ACC112 (cell line): Measurements from ENCODE around the gene NOM1.
"Not testable (repeated sequence)": the region's sequence is repeated elsewhere in the genome, so short reads cannot be mapped to it uniquely, and the experiment has no call there.

Source experiments
- H2AFZ ChIP-seq: fragments of 200-600 bp; sonication (generic); one replicate; pipeline ENCODE4 v1.6.0; 2017; ENCODE audit warnings: antibody characterized with exemption, low read length; ENCODE audit not compliant: unreplicated experiment
- H3K27ac ChIP-seq: fragments of 200-600 bp; sonication (generic); 2 replicates; pipeline ENCODE4 v1.5.1; 2014; ENCODE audit warnings: low read depth, mild to moderate bottlenecking, antibody characterized with exemption, low read length, moderate library complexity
- H3K27me3 ChIP-seq: fragments of 200-600 bp; sonication (generic); 2 replicates; pipeline ENCODE4 v1.6.1; 2014; ENCODE audit warnings: mild to moderate bottlenecking, antibody characterized with exemption, low read length, moderate library complexity, mixed read lengths; ENCODE audit not compliant: insufficient read depth
- H3K36me3 ChIP-seq: fragments of 200-600 bp; sonication (generic); 2 replicates; pipeline ENCODE4 v1.6.1; 2016; ENCODE audit warnings: mild to moderate bottlenecking, antibody characterized with exemption, low read length, moderate library complexity, mixed read lengths; ENCODE audit not compliant: insufficient read depth
- H3K4me1 ChIP-seq: fragments of 200-600 bp; sonication (generic); one replicate; pipeline ENCODE4 v1.6.1; 2016; ENCODE audit warnings: low read length, mixed read lengths; ENCODE audit not compliant: insufficient read depth, unreplicated experiment, control insufficient read depth
- H3K4me3 ChIP-seq: fragments of 200-600 bp; sonication (generic); 2 replicates; pipeline ENCODE4 v1.5.1; 2014; ENCODE audit warnings: mild to moderate bottlenecking, low read depth, low read length
- H3K79me2 ChIP-seq: fragments of 200-600 bp; sonication (generic); one replicate; pipeline ENCODE4 v1.6.0; 2016; ENCODE audit warnings: low read length; ENCODE audit not compliant: control insufficient read depth, unreplicated experiment, insufficient read depth

Gene NOM1

GRCh38 chr7:156941393-156942182 lies 7.9 kb upstream of the NOM1 start:
- no peak overlapping the region for H3K4me3 ChIP-seq
- H3K36me3 ChIP-seq: no peaks in the 10 kb centered on the region
- no peaks in the 10 kb centered on the region for H3K79me2 ChIP-seq
- H3K27ac ChIP-seq: no peak overlapping the region
- H2AFZ ChIP-seq: no peak overlapping the region
- H3K27me3 ChIP-seq: peaks cover 28% of the 10 kb centered on the region
- H3K4me1 ChIP-seq: no peaks in the 10 kb centered on the region

DNA sequence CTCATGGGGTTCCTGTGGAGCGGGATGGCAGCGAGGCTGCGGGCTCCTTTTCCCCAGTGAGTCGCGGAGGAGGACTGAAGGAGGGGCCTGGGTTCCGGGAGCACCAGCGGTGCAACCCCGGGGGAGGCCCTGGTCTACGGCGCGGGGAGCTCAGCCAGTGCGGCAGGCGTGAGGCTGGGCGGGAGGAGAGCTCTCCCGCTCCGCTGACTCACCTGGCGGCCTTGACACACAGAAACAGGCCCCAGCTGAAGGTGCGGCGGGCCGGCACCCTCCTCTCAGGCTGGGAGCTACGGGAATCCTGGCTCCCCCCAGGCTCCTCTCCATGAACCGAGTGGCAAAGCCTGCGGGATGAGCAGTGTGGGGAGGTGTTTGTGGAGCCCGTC lies 6.8 kb upstream of the NOM1 start:
- Histone ChIP-seq H3K27me3 (peaks cover 28% of the 10 kb centered on the region), H2AFZ (no peak overlapping the region), H3K4me3 (no peak overlapping the region), H3K27ac (no peak overlapping the region), H3K36me3 (no peaks in the 10 kb centered on the region), H3K79me2 (no peaks in the 10 kb centered on the region), H3K4me1 (no peaks in the 10 kb centered on the region)

DNA sequence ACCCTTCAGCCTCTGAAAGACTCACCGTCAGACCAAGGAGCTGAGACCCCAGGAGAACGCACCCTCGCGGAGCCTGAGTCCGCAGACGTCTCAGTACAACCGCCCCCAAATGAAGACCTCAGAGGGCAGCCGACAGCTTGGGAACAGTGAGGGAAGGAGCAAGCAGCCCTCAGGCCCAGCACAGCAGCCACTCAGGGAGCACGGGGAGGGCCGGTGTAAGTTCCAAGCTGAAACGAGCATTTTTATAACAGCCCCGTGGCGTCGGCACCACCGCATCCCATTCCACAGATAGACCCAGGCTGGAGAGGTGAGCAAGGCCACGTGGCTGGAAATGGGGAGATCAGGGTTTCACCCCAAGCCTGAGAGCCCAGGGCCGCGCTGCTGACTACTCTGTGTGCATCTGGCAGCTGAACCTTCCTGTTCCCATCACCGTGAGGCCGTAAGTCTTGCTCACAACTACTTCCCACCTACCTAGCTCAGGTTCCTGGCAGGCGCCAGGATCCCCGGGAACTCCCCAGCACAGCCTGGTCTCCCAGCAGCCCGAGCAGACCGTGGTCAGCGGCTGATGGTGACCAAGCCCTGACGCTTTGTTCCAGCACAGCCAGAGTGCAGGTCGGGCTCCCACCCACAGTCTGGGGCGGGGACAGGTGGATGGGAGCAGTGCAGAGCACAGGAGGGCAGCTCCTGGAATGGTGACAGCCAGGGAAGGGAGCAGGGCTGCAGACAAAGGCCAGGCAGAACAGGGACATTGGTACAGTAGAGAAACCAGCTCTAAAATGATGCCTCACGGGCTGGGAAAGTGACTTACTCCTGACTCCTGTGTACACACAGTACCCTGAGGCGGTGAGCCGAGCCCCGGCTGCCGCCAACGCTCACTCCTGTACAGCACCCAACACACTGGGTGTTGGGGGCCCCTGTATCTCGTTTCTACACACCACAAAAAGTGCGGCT lies 6.1 kb upstream of the NOM1 start:
- no peaks in the 10 kb centered on the region for H3K4me1 ChIP-seq
- no peaks in the 10 kb centered on the region for H3K36me3 ChIP-seq
- peaks cover 28% of the 10 kb centered on the region for H3K27me3 ChIP-seq
- H3K27ac ChIP-seq: no peak overlapping the region
- H2AFZ ChIP-seq: no peak overlapping the region
- H3K79me2 ChIP-seq: no peaks in the 10 kb centered on the region
- H3K4me3 ChIP-seq: no peak overlapping the region

- peaks cover 28% of the 10 kb centered on the region for H3K27me3 ChIP-seq
- H3K27ac ChIP-seq: no peak overlapping the region
- no peaks in the 10 kb centered on the region for H3K36me3 ChIP-seq
- H2AFZ ChIP-seq: no peak overlapping the region
- H3K4me3 ChIP-seq: no peak overlapping the region
- H3K4me1 ChIP-seq: no peaks in the 10 kb centered on the region
- peaks cover 3% of the 10 kb centered on the region for H3K79me2 ChIP-seq
These were observed 4.6 kb upstream of the NOM1 start for GRCh38 chr7:156944876-156945275.

GRCh38 chr7:156947120-156947843 lies 2.2 kb upstream of the NOM1 start:
- H2AFZ ChIP-seq: no peak overlapping the region
- H3K4me1 ChIP-seq: peaks cover 4% of the 10 kb centered on the region
- no peak overlapping the region for H3K27ac ChIP-seq
- peaks cover 25% of the 10 kb centered on the region for H3K79me2 ChIP-seq
- no peak overlapping the region for H3K4me3 ChIP-seq
- peaks cover 28% of the 10 kb centered on the region for H3K27me3 ChIP-seq
- 0 out of 2 replicates have a peak, but pooled peaks cover 4% of the 10 kb centered on the region for H3K36me3 ChIP-seq

DNA sequence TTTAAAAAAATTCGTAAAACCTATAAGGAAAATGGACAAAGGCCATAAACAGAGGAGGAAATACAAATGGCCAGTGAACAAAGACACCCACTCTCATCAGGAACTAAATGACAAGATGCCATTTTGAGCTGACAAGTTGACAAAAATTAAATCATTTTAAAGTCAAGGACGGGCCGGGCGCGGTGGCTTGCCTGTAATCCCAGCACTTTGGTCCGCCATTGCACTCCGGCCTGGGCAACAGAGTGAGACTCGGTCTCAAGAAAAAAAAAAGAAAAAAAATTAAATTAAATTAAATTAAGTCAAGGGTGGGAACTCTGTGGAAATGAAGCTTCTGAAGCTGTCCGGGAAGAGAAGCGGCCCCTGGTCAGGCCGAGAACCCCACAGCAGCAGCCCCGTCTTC lies 1.2 kb upstream of the NOM1 start:
- Histone ChIP-seq H3K27ac (no peak overlapping the region), H2AFZ (peak overlapping the region; percentile 98), H3K79me2 (peaks cover 36% of the 10 kb centered on the region), H3K36me3 (peaks cover 11% of the 10 kb centered on the region; the same call in 1 of the 2 replicates), H3K27me3 (peaks cover 17% of the 10 kb centered on the region), H3K4me3 (peak overlapping the region; percentile 98), H3K4me1 (peaks cover 11% of the 10 kb centered on the region)

- Histone ChIP-seq H3K36me3 (peaks cover 24% of the 10 kb centered on the region), H3K4me3 (peak overlapping the region; percentile 98), H3K27ac (peak overlapping the region; percentile 76), H3K79me2 (peaks cover 56% of the 10 kb centered on the region), H3K27me3 (no peaks in the 10 kb centered on the region), H2AFZ (peak overlapping the region; percentile 91), H3K4me1 (peaks cover 11% of the 10 kb centered on the region)
These were observed 908 bp downstream of the NOM1 start for GRCh38 chr7:156950381-156950858.

GRCh38 chr7:156953215-156953614 lies 3.7 kb downstream of the NOM1 start:
- H3K27me3 ChIP-seq, H3K4me3 ChIP-seq, H3K27ac ChIP-seq, H2AFZ ChIP-seq: not testable (repeated sequence)
- Histone ChIP-seq H3K79me2 (peaks cover 66% of the 10 kb centered on the region), H3K36me3 (peaks cover 31% of the 10 kb centered on the region), H3K4me1 (peaks cover 11% of the 10 kb centered on the region)

DNA sequence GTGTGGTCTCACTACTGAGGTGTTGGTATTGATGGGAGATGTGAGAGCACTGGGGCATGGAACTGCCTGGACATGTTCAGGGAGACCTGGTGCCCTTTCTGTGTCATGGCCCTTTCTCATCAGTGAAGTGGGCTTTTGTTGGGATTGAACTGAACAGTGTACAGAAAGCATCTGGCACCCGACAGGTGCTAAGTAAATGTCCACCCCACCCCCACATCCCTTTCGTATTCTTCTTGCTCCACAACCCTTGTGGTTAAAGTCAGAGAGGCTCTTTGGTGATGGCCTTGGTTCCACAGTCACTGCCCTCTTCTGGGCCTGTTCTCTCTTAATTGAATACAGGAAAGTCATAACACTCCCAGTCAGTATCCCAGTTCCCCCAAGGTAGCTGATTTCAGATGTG lies 5.4 kb downstream of the NOM1 start:
- Histone ChIP-seq H3K4me1 (peaks cover 11% of the 10 kb centered on the region), H3K36me3 (peaks cover 40% of the 10 kb centered on the region), H3K27me3 (no peaks in the 10 kb centered on the region), H2AFZ (no peak overlapping the region), H3K79me2 (peaks cover 65% of the 10 kb centered on the region), H3K27ac (no peak overlapping the region), H3K4me3 (no peak overlapping the region)

DNA sequence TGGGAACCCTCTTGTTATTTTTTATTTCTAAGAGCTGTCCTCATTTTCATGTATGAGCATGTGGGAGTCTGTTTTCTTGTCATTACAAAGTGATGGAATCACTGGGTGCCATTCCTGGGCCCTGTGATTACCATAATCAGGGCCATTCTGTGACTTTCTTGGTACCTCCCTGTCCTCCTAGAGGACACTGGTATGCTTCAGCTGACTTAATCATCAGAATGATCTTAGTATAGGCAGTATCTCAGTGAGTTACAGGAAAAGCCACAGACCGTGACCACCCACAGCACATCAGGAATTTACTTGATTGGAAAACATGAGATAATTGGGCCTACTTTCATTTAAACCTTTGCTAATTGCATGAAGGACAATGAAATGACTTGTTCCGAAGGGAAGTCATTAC lies 7.2 kb downstream of the NOM1 start:
- H3K27ac ChIP-seq: no peak overlapping the region
- no peak overlapping the region for H2AFZ ChIP-seq
- H3K27me3 ChIP-seq: no peaks in the 10 kb centered on the region
- H3K4me1 ChIP-seq: peaks cover 11% of the 10 kb centered on the region
- peaks cover 45% of the 10 kb centered on the region for H3K36me3 ChIP-seq
- no peak overlapping the region for H3K4me3 ChIP-seq
- peaks cover 49% of the 10 kb centered on the region for H3K79me2 ChIP-seq
